ENCODE results near the gene DPP6. TPM values are rescaled to one million over a fixed set of nuclear protein-coding genes. Genes with fewer than 3 reads are reported as not detected.

DPP6 gene
- total RNA-seq, 1 donor from 2014 or later: 0.48 TPM

- no peak overlapping the region for H3K27ac Mint-ChIP-seq (ENCODE audit: unreplicated experiment)
- DNase-seq (ENCODE audit: low read depth): no peak
- H3K4me1 ChIP-seq (ENCODE audit: insufficient read depth, low read length): no peaks in the 10 kb centered on the region
- H3K36me3 ChIP-seq (ENCODE audit: insufficient read depth, low read length): no peaks in the 10 kb centered on the region
- H3K27ac ChIP-seq (ENCODE audit: low read depth, low read length): no peak overlapping the region
- H3K36me3 Mint-ChIP-seq (ENCODE audit: low read depth, unreplicated experiment): no peaks in the 10 kb centered on the region
- no peak overlapping the region for H3K4me2 ChIP-seq (ENCODE audit: low read length)
- H4K20me1 ChIP-seq (ENCODE audit: insufficient read depth, low read length): no peaks in the 10 kb centered on the region
- TF ChIP-seq EZH2 (IDR thresholded peaks at IDR 0.05; ENCODE audit: insufficient read depth, low read length) (no peak), CTCF (IDR thresholded peaks at IDR 0.05; ENCODE audit: insufficient read depth, low read depth, low read length) (no peak)
- H3K9me3 Mint-ChIP-seq (ENCODE audit: unreplicated experiment): no peaks in the 10 kb centered on the region
- no peak overlapping the region for H3K4me3 Mint-ChIP-seq (ENCODE audit: unreplicated experiment)
- H3K27me3 Mint-ChIP-seq (ENCODE audit: low read depth, unreplicated experiment): peaks cover 9% of the 10 kb centered on the region
- no peak for FAIRE-seq
- no peak overlapping the region for H2AFZ ChIP-seq (ENCODE audit: low read depth, low read length)
- no peaks in the 10 kb centered on the region for H3K27me3 ChIP-seq (ENCODE audit: insufficient read depth, low read length)
- peaks cover 3% of the 10 kb centered on the region for H3K9me3 ChIP-seq (ENCODE audit: insufficient read depth, low read depth, low read length)
- H3K4me3 ChIP-seq (ENCODE audit: insufficient read depth, low read depth, low read length): no peak overlapping the region
- no peaks in the 10 kb centered on the region for H3K79me2 ChIP-seq (ENCODE audit: insufficient read depth, low read length)
- H3K9ac ChIP-seq (ENCODE audit: low read length): no peak overlapping the region
- no peaks in the 10 kb centered on the region for H3K4me1 Mint-ChIP-seq (ENCODE audit: low read depth, unreplicated experiment)
These were observed 389.6 kb downstream of the DPP6 start for GRCh38 chr7:154441811-154442210.

GRCh38 chr7:154442939-154443338 is 390.7 kb downstream of the DPP6 start:
- H3K9me3 ChIP-seq (ENCODE audit: insufficient read depth, low read depth, low read length): peaks cover 3% of the 10 kb centered on the region
- no peak overlapping the region for H3K4me3 ChIP-seq (ENCODE audit: insufficient read depth, low read depth, low read length)
- H3K36me3 ChIP-seq (ENCODE audit: insufficient read depth, low read length): no peaks in the 10 kb centered on the region
- H3K27me3 ChIP-seq (ENCODE audit: insufficient read depth, low read length): no peaks in the 10 kb centered on the region
- no peak for DNase-seq (ENCODE audit: low read depth)
- H2AFZ ChIP-seq (ENCODE audit: low read depth, low read length): no peak overlapping the region
- Mint-ChIP-seq H3K27ac (ENCODE audit: unreplicated experiment) (no peak overlapping the region), H3K36me3 (ENCODE audit: low read depth, unreplicated experiment) (no peaks in the 10 kb centered on the region), H3K4me1 (ENCODE audit: low read depth, unreplicated experiment) (no peaks in the 10 kb centered on the region), H3K9me3 (ENCODE audit: unreplicated experiment) (no peaks in the 10 kb centered on the region), H3K27me3 (ENCODE audit: low read depth, unreplicated experiment) (peaks cover 9% of the 10 kb centered on the region), H3K4me3 (ENCODE audit: unreplicated experiment) (no peak overlapping the region)
- H3K9ac ChIP-seq (ENCODE audit: low read length): no peak overlapping the region
- TF ChIP-seq EZH2 (IDR thresholded peaks at IDR 0.05; ENCODE audit: insufficient read depth, low read length): no peak
- H3K79me2 ChIP-seq (ENCODE audit: insufficient read depth, low read length): no peaks in the 10 kb centered on the region
- no peaks in the 10 kb centered on the region for H3K4me1 ChIP-seq (ENCODE audit: insufficient read depth, low read length)
- FAIRE-seq: no peak
- no peak overlapping the region for H3K27ac ChIP-seq (ENCODE audit: low read depth, low read length)
- H3K4me2 ChIP-seq (ENCODE audit: low read length): no peak overlapping the region
- no peaks in the 10 kb centered on the region for H4K20me1 ChIP-seq (ENCODE audit: insufficient read depth, low read length)

GRCh38 chr7:154450451-154450850 is 398.3 kb downstream of the DPP6 start:
- Histone ChIP-seq H3K27ac (ENCODE audit: low read depth, low read length) (no peak overlapping the region), H3K36me3 (ENCODE audit: insufficient read depth, low read length) (no peaks in the 10 kb centered on the region), H3K9me3 (ENCODE audit: insufficient read depth, low read depth, low read length) (peaks cover 7% of the 10 kb centered on the region), H3K27me3 (ENCODE audit: insufficient read depth, low read length) (no peaks in the 10 kb centered on the region), H3K4me2 (ENCODE audit: low read length) (no peak overlapping the region), H2AFZ (ENCODE audit: low read depth, low read length) (no peak overlapping the region), H3K79me2 (ENCODE audit: insufficient read depth, low read length) (no peaks in the 10 kb centered on the region), H3K4me1 (ENCODE audit: insufficient read depth, low read length) (no peaks in the 10 kb centered on the region), H3K4me3 (ENCODE audit: insufficient read depth, low read depth, low read length) (no peak overlapping the region), H4K20me1 (ENCODE audit: insufficient read depth, low read length) (no peaks in the 10 kb centered on the region), H3K9ac (ENCODE audit: low read length) (no peak overlapping the region)
- H3K4me1 Mint-ChIP-seq (ENCODE audit: low read depth, unreplicated experiment): peaks cover 16% of the 10 kb centered on the region
- no peaks in the 10 kb centered on the region for H3K36me3 Mint-ChIP-seq (ENCODE audit: low read depth, unreplicated experiment)
- H3K27me3 Mint-ChIP-seq (ENCODE audit: low read depth, unreplicated experiment): no peaks in the 10 kb centered on the region
- TF ChIP-seq CTCF (IDR thresholded peaks at IDR 0.05; ENCODE audit: insufficient read depth, low read depth, low read length): no peak
- no peak for TF ChIP-seq EZH2 (IDR thresholded peaks at IDR 0.05; ENCODE audit: insufficient read depth, low read length)
- FAIRE-seq (no peak), DNase-seq (ENCODE audit: low read depth) (no peak)
- H3K9me3 Mint-ChIP-seq (ENCODE audit: unreplicated experiment): peaks cover 7% of the 10 kb centered on the region
- H3K27ac Mint-ChIP-seq (ENCODE audit: unreplicated experiment): no peak overlapping the region
- no peak overlapping the region for H3K4me3 Mint-ChIP-seq (ENCODE audit: unreplicated experiment)
